Panc1 (cell line): Measurements from ENCODE around the gene SLU7. TPM values are rescaled to one million over a fixed set of nuclear protein-coding genes. Genes with fewer than 3 reads are reported as not detected.

Experiments used
- ATAC-seq: fragments of 200-7000 bp; cut with Tn5 transposase; 2 replicates; pipeline ENCODE4 v1.9.1; 2020; ENCODE audit warnings: mild to moderate bottlenecking, moderate library complexity
- BruUV-seq: library from RNA; stranded (reverse); fragments of 400-500 nt; replicated peaks from 2 replicates; lab custom pipeline; 2021; lab: Mats Ljungman, UMichigan
- CTCF ChIA-PET: fragments of 300-600 bp; sonication (Branson Sonifier 250); formaldehyde crosslinking; loops from one replicate; lab custom pipeline; 2022; ENCODE audit warnings: antibody characterized with exemption; lab: Charles Lee
- POLR2A ChIA-PET: fragments of 300-600 bp; sonication (Branson Sonifier 250); formaldehyde crosslinking; loops from one replicate; lab custom pipeline; 2022; ENCODE audit warnings: antibody characterized with exemption; lab: Charles Lee
- DNase-seq: peaks from one replicate; pipeline ENCODE4 v3.0.0-alpha.2; 2010; ENCODE audit warnings: low read depth, low spot score
- H3K27ac ChIP-seq: 2 replicates; pipeline ENCODE4 v1.5.1; 2011; ENCODE audit warnings: mild to moderate bottlenecking, low read length, inconsistent platforms
- H3K27me3 ChIP-seq: fragments of 200-500 bp; sonication (Bioruptor generic); 2 replicates; pipeline ENCODE4 v1.6.0; 2014; ENCODE audit warnings: low read length, inconsistent platforms; ENCODE audit not compliant: control insufficient read depth, insufficient read depth
- H3K36me3 ChIP-seq: fragments of 200-500 bp; sonication (Bioruptor generic); 2 replicates; pipeline ENCODE4 v1.5.1; 2014; ENCODE audit warnings: inconsistent platforms, mild to moderate bottlenecking, low read length, moderate library complexity; ENCODE audit not compliant: control insufficient read depth, insufficient read depth
- H3K4me1 ChIP-seq: 2 replicates; pipeline ENCODE4 v1.5.1; 2011; ENCODE audit warnings: inconsistent platforms, mild to moderate bottlenecking, low read length, moderate library complexity; ENCODE audit not compliant: control insufficient read depth, insufficient read depth
- H3K4me3 ChIP-seq, 2 experiments: 2 replicates each; pipeline ENCODE4 v1.5.1; 2011 to 2012; ENCODE audit warnings: low read depth in 2 of 2, low read length in 2 of 2, mild to moderate bottlenecking in 2 of 2, inconsistent platforms in 1 of 2, moderate library complexity in 1 of 2
- H3K9me3 ChIP-seq: fragments of 200-500 bp; sonication (Bioruptor generic); 2 replicates; pipeline ENCODE4 v1.5.1; 2014; ENCODE audit warnings: low read depth, mild to moderate bottlenecking, inconsistent platforms, low read length, moderate library complexity; ENCODE audit not compliant: control insufficient read depth, insufficient read depth
- POLR2AphosphoS5 ChIP-seq: IDR thresholded peaks from 2 replicates; pipeline ENCODE4 v1.6.1; 2012; ENCODE audit warnings: mild to moderate bottlenecking, low read depth, low read length, moderate library complexity
- SIN3A ChIP-seq: IDR thresholded peaks from 2 replicates; pipeline ENCODE4 v1.6.1; 2012; ENCODE audit warnings: low read depth, mild to moderate bottlenecking, low read length, moderate library complexity, borderline replicate concordance; ENCODE audit not compliant: insufficient read depth
- TCF7L2 ChIP-seq: IDR thresholded peaks from 2 replicates; pipeline ENCODE4 v1.6.1; 2011; ENCODE audit warnings: mild to moderate bottlenecking, low read depth, low read length, inconsistent platforms
- in situ Hi-C: cut with HindIII; loops from 2 replicates; pipeline ENCODE4 v1.10.0; 2016; ENCODE audit warnings: low sequenced_read_pairs, low pct_unique_long_range_greater_than_20kb
- intact Hi-C: fragments of 100-400 bp; cut with micrococcal nuclease; formaldehyde crosslinking; loops from one replicate; pipeline ENCODE4 v1.10.0; 2022; ENCODE audit not compliant: unreplicated experiment
- total RNA-seq: library from RNA; stranded (reverse); gene quantifications from one replicate; pipeline ENCODE4 v1.2.1, GENCODE V29; 2021; ENCODE audit not compliant: unreplicated experiment
- TF ChIP-seq, protein P1 (sequence below): fragments of 450-650 bp; IDR thresholded peaks from 2 replicates; pipeline ENCODE4 v1.5.1; 2017; ENCODE audit warnings: mild to moderate bottlenecking
- TF ChIP-seq, protein P2 (sequence below), 2 experiments: IDR thresholded peaks; 2 replicates each; pipeline ENCODE4 v1.6.1; 2011 to 2012; ENCODE audit warnings: low read depth in 2 of 2, control low read depth in 1 of 2, low read length in 1 of 2, mild to moderate bottlenecking in 1 of 2, moderate library complexity in 1 of 2; ENCODE audit not compliant: insufficient read depth in 1 of 2

Gene SLU7
- total RNA-seq, 1 experiment from 2014 or later: 45.7 TPM

DNA sequence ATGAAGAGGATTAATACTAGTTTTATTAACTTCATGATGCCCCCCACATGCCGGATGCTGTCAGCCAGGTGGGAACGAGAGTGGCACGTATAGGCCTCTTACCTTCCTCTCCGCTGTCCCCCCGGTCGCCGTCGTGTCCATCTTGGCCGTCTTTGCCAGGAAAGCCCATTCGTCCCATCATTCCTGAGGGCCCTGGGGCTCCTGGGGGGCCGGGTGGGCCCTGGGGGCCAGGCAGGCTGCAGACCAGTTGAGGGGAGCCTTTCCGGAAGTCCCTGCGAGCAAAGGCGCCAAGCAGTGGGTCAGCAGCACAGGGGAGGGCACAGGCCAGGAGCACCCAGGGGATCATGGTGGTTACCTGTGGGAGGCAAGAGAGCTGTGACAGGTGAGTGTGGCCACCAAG lies 64.2 kb downstream of the SLU7 start:
- BruUV-seq: no TSS peak
- no peak for TF ChIP-seq SIN3A
- TF ChIP-seq POLR2AphosphoS5: no peak
- TF ChIP-seq TCF7L2: no peak
- TF ChIP-seq, protein P1, sequence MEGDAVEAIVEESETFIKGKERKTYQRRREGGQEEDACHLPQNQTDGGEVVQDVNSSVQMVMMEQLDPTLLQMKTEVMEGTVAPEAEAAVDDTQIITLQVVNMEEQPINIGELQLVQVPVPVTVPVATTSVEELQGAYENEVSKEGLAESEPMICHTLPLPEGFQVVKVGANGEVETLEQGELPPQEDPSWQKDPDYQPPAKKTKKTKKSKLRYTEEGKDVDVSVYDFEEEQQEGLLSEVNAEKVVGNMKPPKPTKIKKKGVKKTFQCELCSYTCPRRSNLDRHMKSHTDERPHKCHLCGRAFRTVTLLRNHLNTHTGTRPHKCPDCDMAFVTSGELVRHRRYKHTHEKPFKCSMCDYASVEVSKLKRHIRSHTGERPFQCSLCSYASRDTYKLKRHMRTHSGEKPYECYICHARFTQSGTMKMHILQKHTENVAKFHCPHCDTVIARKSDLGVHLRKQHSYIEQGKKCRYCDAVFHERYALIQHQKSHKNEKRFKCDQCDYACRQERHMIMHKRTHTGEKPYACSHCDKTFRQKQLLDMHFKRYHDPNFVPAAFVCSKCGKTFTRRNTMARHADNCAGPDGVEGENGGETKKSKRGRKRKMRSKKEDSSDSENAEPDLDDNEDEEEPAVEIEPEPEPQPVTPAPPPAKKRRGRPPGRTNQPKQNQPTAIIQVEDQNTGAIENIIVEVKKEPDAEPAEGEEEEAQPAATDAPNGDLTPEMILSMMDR: no peak
- TF ChIP-seq, protein P2, sequence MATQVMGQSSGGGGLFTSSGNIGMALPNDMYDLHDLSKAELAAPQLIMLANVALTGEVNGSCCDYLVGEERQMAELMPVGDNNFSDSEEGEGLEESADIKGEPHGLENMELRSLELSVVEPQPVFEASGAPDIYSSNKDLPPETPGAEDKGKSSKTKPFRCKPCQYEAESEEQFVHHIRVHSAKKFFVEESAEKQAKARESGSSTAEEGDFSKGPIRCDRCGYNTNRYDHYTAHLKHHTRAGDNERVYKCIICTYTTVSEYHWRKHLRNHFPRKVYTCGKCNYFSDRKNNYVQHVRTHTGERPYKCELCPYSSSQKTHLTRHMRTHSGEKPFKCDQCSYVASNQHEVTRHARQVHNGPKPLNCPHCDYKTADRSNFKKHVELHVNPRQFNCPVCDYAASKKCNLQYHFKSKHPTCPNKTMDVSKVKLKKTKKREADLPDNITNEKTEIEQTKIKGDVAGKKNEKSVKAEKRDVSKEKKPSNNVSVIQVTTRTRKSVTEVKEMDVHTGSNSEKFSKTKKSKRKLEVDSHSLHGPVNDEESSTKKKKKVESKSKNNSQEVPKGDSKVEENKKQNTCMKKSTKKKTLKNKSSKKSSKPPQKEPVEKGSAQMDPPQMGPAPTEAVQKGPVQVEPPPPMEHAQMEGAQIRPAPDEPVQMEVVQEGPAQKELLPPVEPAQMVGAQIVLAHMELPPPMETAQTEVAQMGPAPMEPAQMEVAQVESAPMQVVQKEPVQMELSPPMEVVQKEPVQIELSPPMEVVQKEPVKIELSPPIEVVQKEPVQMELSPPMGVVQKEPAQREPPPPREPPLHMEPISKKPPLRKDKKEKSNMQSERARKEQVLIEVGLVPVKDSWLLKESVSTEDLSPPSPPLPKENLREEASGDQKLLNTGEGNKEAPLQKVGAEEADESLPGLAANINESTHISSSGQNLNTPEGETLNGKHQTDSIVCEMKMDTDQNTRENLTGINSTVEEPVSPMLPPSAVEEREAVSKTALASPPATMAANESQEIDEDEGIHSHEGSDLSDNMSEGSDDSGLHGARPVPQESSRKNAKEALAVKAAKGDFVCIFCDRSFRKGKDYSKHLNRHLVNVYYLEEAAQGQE (IDR thresholded peaks at IDR 0.05; ENCODE audit: insufficient read depth in 1 of 2, low read depth in 2 of 2, low read length in 1 of 2): no peak
- in situ Hi-C loops (loop anchor here (10.0 kb wide), 1 partner anchor 170 kb away; no protein-coding TSS in a partner anchor), intact Hi-C loops (no loop called here)
- Histone ChIP-seq H3K36me3 (no peaks in the 10 kb centered on the region), H3K4me3 (no peak overlapping the region), H3K27ac (no peak overlapping the region), H3K9me3 (no peaks in the 10 kb centered on the region), H3K27me3 (no peaks in the 10 kb centered on the region), H3K4me1 (no peaks in the 10 kb centered on the region)
- CTCF ChIA-PET: no interaction called here
- POLR2A ChIA-PET: no interaction called here
- DNase-seq (no peak), ATAC-seq (no peak)

DNA sequence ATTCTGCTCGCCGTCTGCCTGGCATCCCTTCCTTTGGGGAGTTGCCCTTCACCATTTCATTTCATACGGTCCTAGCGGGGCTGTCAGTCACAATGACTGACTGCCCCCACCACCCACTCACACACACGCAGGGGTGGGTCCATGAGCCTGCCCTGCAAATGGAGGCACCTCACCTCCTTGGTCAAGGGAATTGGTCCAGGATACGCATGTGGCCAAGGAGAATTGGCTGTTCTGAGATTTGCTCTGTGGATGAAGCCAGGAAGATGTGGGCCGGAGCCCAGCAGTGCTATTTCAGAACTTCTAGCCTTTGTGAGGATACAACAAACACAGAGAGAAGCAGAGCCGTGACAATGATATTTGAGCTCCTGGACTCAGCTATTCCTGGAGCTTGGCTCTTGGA lies 65.5 kb downstream of the SLU7 start:
- TF ChIP-seq, protein P1: no peak
- TF ChIP-seq SIN3A (no peak), TCF7L2 (no peak), POLR2AphosphoS5 (no peak)
- TF ChIP-seq, protein P2 (IDR thresholded peaks at IDR 0.05; ENCODE audit: insufficient read depth in 1 of 2, low read depth in 2 of 2, low read length in 1 of 2): no peak
- no TSS peak for BruUV-seq
- Histone ChIP-seq H3K9me3 (no peaks in the 10 kb centered on the region), H3K4me1 (no peaks in the 10 kb centered on the region), H3K27ac (no peak overlapping the region), H3K27me3 (no peaks in the 10 kb centered on the region), H3K4me3 (no peak overlapping the region), H3K36me3 (no peaks in the 10 kb centered on the region)
- POLR2A ChIA-PET: no interaction called here
- CTCF ChIA-PET: interaction anchor here (0.6 kb wide), 1 partner anchor 26 kb away, joined by 4 read pairs; no protein-coding TSS in a partner anchor
- no peak for ATAC-seq
- intact Hi-C loops: no loop called here
- DNase-seq: no peak
- in situ Hi-C loops: loop anchor here (10.0 kb wide), 1 partner anchor 169 kb away; no protein-coding TSS in a partner anchor
